ENCODE data around the gene BCL11B. TPM values are rescaled to one million over a fixed set of nuclear protein-coding genes. Genes with fewer than 3 reads are reported as not detected.

Gene BCL11B
- total RNA-seq, 1 donor from 2014 or later, result 11.5 TPM

DNA sequence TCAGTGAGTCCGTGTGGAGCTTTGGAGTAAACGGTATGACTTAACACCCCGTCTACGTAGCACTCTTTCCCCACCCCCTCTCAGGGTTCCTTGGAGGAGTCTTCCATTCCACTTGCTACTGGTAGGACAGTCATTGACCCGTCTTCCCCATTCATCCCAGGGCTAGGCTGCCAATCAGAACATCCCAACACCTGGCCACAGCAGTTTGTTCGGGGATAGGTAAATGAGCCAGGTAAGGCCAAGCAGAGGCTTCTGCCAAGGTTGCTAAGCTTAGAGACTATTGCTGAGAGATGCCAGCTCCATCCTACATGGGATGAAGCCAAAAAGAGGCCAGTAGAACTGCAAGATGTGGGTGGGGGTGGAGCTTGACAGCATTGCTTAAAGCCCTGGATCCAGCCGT is 130.8 kb downstream of the BCL11B start:
- TF ChIP-seq POLR2AphosphoS5 (IDR thresholded peaks at IDR 0.05; ENCODE audit: insufficient read depth in 1 of 2, low read depth in 1 of 2), result no peak
- TF ChIP-seq, protein P1, sequence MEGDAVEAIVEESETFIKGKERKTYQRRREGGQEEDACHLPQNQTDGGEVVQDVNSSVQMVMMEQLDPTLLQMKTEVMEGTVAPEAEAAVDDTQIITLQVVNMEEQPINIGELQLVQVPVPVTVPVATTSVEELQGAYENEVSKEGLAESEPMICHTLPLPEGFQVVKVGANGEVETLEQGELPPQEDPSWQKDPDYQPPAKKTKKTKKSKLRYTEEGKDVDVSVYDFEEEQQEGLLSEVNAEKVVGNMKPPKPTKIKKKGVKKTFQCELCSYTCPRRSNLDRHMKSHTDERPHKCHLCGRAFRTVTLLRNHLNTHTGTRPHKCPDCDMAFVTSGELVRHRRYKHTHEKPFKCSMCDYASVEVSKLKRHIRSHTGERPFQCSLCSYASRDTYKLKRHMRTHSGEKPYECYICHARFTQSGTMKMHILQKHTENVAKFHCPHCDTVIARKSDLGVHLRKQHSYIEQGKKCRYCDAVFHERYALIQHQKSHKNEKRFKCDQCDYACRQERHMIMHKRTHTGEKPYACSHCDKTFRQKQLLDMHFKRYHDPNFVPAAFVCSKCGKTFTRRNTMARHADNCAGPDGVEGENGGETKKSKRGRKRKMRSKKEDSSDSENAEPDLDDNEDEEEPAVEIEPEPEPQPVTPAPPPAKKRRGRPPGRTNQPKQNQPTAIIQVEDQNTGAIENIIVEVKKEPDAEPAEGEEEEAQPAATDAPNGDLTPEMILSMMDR (IDR thresholded peaks at IDR 0.05), result no peak
- TF ChIP-seq POLR2A (IDR thresholded peaks at IDR 0.05), result no peak
- DNase-seq (ENCODE audit: extremely low spot score in 2 of 2), result no peak
- Histone ChIP-seq H3K36me3 (no peaks in the 10 kb centered on the region), H3K27me3 (no peaks in the 10 kb centered on the region), H3K27ac (no peak overlapping the region), H3K4me3 (no peak overlapping the region), H3K4me1 (no peaks in the 10 kb centered on the region), H3K9me3 (no peaks in the 10 kb centered on the region)
- intact Hi-C loops (cut with DNase I), result no loop called here

DNA sequence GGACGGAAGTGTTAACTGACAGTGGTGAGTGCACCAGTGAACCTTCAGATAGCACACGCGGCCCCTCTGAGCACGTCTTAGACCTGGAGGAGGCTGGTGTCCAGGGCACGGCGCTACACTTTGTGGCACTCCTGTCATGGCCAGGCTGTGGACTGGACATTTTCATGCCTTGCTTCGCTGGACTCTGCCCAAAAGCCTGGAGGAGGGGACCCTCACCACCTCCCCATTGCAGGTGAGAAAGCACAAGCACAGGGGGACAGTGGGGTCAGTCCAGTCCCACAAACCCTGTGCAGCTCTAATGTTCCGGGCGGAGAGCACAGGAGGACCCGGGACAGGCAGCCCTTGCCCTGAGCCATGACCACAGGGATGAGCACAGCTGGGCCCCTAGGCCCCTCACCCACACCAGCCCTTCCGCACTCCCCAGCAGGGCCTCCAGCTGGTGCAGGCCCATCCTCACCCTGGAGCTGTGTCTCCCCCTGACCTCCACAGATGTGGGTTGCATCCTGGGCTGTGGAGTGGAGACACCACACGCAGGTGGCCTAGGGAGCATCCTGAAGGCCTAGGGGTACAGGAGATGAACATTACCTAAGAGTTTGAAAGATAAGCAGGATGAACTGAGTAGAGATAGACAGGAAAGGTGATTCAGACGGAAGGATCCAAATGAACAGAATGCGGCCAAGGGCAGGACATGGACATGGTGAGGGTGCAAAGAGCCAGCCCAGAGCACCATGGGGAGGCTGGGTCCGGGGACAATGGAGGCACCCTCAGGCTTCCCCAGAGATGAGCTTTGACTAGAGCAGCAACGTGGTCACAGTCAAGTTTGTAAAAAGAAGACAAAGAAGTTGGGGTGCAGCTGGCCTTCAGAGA is 132.8 kb downstream of the BCL11B start:
- Histone ChIP-seq H3K36me3 (no peaks in the 10 kb centered on the region), H3K4me1 (peaks cover 1% of the 10 kb centered on the region), H3K27ac (no peak overlapping the region), H3K27me3 (no peaks in the 10 kb centered on the region), H3K4me3 (no peak overlapping the region), H3K9me3 (no peaks in the 10 kb centered on the region)
- DNase-seq (ENCODE audit: extremely low spot score in 2 of 2), result peak in 1 of 2 donors; percentile 72
- TF ChIP-seq POLR2AphosphoS5 (IDR thresholded peaks at IDR 0.05; ENCODE audit: insufficient read depth in 1 of 2, low read depth in 1 of 2) (no peak), POLR2A (IDR thresholded peaks at IDR 0.05) (no peak)
- TF ChIP-seq, protein P1 (IDR thresholded peaks at IDR 0.05), result no peak
- intact Hi-C loops (cut with DNase I), result no loop called here

DNA sequence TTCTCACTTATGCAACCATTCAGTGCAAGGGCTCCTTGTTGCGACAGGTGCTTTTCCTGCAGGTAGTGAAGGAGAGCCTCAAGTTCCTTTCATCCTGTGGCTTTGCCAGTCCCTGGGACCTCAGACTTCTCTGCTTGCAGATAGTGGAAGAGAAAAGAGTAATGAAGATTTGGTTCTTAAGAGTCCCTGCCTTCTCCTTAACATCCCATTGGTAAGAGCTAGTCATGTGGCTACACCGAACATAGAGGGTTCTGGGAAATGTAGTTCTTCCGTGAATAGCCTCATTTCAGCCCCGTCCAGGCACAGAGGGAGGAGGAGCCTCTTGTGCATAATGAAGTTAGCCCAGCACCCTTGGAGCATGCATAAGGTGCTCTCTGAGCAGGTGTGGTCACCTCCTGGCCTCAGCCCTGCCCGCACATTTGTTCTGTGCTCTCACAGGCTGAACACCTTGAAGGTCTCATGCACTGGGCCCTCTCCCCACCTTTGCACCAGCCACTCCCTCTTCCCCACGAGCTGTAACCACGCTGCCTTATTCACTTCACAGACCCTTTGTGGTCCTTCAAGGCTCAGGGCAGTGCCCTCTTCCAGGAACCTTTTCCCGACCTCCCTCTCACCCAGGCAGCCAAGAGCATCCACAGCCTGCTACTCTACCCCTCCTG is 134.0 kb downstream of the BCL11B start:
- peak; percentile 64 to 82 for DNase-seq (ENCODE audit: extremely low spot score in 2 of 2)

DNA sequence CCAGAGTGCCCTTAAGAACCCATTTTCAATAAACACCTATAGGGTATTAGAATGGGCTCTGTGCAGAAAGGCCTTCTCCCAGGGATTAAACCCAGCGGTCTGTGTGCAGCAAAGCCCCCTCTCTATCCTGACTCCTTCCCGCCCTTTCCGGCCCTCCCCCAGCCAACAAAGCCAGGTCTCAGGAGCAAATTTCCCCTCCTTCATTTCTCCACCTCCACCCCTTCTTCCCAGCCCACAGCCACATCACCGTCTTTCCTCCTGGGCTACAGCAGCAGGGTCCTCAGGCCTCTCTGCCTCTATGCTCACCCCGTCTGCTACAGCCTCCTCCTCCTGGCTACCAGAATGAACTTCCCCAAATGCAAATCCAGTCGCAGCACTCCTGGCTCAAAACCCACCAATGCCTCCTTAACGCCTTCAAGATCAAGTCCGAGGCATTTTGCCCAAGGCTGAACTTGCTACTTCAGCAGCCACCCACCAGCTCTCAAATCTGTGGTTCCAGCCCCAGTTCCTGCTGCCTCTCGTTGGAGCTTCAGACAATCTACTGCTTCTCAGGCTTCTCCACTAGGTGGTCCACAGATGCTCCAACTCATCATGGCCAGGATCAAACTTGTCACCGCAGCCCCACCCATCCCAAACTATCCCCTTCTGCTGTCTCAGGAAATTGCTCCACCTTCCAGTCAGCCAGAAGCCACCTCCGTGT is 134.8 kb downstream of the BCL11B start:
- Histone ChIP-seq H3K4me3 (no peak overlapping the region), H3K9me3 (no peaks in the 10 kb centered on the region), H3K27ac (no peak overlapping the region), H3K4me1 (peaks cover 15% of the 10 kb centered on the region), H3K27me3 (no peaks in the 10 kb centered on the region), H3K36me3 (no peaks in the 10 kb centered on the region)
- intact Hi-C loops (cut with DNase I), result no loop called here
- peak; percentile 67 to 77 for DNase-seq (ENCODE audit: extremely low spot score in 2 of 2)
- TF ChIP-seq POLR2A (IDR thresholded peaks at IDR 0.05), result no peak
- TF ChIP-seq POLR2AphosphoS5 (IDR thresholded peaks at IDR 0.05; ENCODE audit: insufficient read depth in 1 of 2, low read depth in 1 of 2), result no peak
- TF ChIP-seq, protein P1 (IDR thresholded peaks at IDR 0.05), result no peak

More for the DNA sequence above, 134.0 kb downstream of the BCL11B start:
- H3K4me1 ChIP-seq, result peaks cover 13% of the 10 kb centered on the region
- no peaks in the 10 kb centered on the region for H3K36me3 ChIP-seq
- intact Hi-C loops (cut with DNase I), result no loop called here
- H3K4me3 ChIP-seq, result no peak overlapping the region
- TF ChIP-seq POLR2A (IDR thresholded peaks at IDR 0.05), result no peak
- H3K9me3 ChIP-seq, result no peaks in the 10 kb centered on the region
- no peak overlapping the region for H3K27ac ChIP-seq
- H3K27me3 ChIP-seq, result no peaks in the 10 kb centered on the region

DNA sequence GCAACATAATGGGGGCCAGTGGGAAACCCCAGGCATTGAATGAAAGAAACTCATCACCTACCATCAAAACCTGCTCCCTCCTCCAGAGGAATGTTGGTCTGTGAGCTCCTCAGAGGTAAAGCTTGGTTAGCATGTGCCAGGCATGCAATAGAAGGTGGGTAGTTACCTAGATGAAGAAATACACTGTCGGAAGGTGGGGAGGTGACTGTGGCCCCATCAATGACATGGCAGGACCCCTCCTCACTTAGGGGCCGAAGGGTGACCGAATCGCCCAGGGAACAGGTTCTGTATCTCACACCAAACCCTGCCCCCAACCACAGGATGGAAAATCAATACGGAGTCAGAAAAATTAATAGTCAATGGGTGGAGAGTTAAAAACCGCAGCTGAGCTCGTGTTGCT is 135.6 kb downstream of the BCL11B start:
- Histone ChIP-seq H3K4me3 (no peak overlapping the region), H3K27me3 (no peaks in the 10 kb centered on the region), H3K27ac (no peak overlapping the region), H3K4me1 (peaks cover 15% of the 10 kb centered on the region), H3K36me3 (no peaks in the 10 kb centered on the region), H3K9me3 (no peaks in the 10 kb centered on the region)
- intact Hi-C loops (cut with DNase I), result no loop called here
- TF ChIP-seq, protein P1 (IDR thresholded peaks at IDR 0.05), result no peak
- TF ChIP-seq POLR2A (IDR thresholded peaks at IDR 0.05) (no peak), POLR2AphosphoS5 (IDR thresholded peaks at IDR 0.05; ENCODE audit: insufficient read depth in 1 of 2, low read depth in 1 of 2) (no peak)
- peak in 1 of 2 donors; percentile 25 for DNase-seq (ENCODE audit: extremely low spot score in 2 of 2)

Measured in vagina (tissue), 2 donors.